Heart left ventricle (tissue), 13 donors: ENCODE data around the gene ZNF423.

ENCODE experiments used
- POLR2A ChIP-seq, 2 donors: fragments of 450-650 bp; IDR thresholded peaks; one replicate each; pipeline ENCODE4 v1.6.1; 2017; ENCODE audit warnings: antibody characterized with exemption in 2 of 2, mild to moderate bottlenecking in 2 of 2, moderate library complexity in 2 of 2
- TF ChIP-seq, protein P1 (sequence below), 12 donors: fragments of 200-600 bp; sonication (generic) in 4 of 12; IDR thresholded peaks; one replicate each; pipeline versions ENCODE4 v1.5.0 to v1.8.0; 2018 to 2022; ENCODE audit warnings: antibody characterized with exemption in 12 of 12, mild to moderate bottlenecking in 5 of 12
- donor health status: ischemic (EF 13 %, LVEDD 7.1; RV severe dilation, severe dysfunction).
- donor health status: DM: no; HTN: yes; CAD: no.
- donor health status: DM: no; HTN: no; CAD: no.
- donor health status: ischemic (EF 25% LVEDD 6.9; RV normal size, moderate dysfunction).
- donor health status: ischemic (EF 25% LVEDD 5.7; RV mildly dilated, moderate dysfunction).
- donor health status: ischemic (EF 35%, LVEDD 5.7; RV mildly dilated, moderate dysfunction).
- donor health status: nonischemic (EF 11% LVEDD 7.7; RV severe dilation, severe dysfunction).
- donor health status: DM: yes; HTN: yes; CAD: no.
- donor health status: PGD.
- donor health status: ischemic (EF 29% LVEDD 5.4; RV normal size, mild dysfunction).
- donor health status: nonischemic (EF 23%, LVEDD 6.1; RV moderate dilation, normal function).

- TF ChIP-seq, protein P1, sequence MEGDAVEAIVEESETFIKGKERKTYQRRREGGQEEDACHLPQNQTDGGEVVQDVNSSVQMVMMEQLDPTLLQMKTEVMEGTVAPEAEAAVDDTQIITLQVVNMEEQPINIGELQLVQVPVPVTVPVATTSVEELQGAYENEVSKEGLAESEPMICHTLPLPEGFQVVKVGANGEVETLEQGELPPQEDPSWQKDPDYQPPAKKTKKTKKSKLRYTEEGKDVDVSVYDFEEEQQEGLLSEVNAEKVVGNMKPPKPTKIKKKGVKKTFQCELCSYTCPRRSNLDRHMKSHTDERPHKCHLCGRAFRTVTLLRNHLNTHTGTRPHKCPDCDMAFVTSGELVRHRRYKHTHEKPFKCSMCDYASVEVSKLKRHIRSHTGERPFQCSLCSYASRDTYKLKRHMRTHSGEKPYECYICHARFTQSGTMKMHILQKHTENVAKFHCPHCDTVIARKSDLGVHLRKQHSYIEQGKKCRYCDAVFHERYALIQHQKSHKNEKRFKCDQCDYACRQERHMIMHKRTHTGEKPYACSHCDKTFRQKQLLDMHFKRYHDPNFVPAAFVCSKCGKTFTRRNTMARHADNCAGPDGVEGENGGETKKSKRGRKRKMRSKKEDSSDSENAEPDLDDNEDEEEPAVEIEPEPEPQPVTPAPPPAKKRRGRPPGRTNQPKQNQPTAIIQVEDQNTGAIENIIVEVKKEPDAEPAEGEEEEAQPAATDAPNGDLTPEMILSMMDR (IDR thresholded peaks at IDR 0.05), result no peak
- no peak for TF ChIP-seq POLR2A (IDR thresholded peaks at IDR 0.05)
These were observed 156.7 kb downstream of the ZNF423 start for GRCh38 chr16:49698931-49699840.
